ENCODE data around the gene CDYL.

Gene CDYL

DNA sequence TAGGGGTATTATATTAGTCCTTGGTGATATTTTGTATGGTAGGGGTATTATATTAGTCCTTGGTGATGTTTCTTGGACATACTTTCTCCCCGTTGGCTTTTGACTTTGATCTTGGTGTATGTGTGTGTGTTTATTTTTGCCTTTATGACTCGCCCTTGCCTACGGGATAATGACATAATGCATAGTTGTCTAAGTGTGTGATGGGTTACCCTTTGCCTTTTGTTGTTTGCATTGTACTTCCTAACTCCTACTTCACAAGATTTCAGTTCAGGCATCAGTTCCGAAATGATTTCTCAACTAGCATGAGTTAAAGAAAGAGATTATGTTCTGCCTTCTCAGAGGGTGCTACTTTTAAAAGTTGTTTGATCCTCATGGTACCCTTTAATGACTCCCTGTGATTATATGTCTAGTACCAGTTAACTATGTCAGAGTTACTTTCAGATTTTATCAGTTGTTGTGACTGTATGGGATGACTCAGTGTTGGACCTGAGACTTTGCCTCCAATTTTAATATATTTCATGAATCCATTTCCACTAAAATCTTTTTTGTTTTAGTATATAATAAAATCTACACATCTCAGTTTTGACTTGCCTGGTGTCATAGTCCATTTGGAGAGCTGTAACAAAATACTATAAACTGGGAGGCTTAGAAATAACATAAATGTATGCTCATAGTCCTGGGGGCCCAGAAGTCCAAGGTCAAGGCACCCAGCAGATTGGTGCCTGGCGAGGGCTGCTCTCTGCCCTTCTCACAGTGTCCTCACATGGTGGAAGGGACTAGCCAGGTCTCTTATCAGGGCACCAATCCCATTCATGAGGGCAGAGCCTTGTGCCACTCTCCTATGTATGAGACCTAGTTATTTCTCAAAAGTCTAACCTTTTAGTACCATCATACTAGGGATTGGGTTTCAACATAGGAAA is 34.1 kb downstream of the CDYL start:
- Histone ChIP-seq H3K9ac (ENCODE audit: low read length) (no peak overlapping the region), H3K4me3 (ENCODE audit: low read length) (no peak overlapping the region), H3K36me3 (ENCODE audit: control insufficient read depth, insufficient read depth, low read length) (no peaks in the 10 kb centered on the region), H3K27me3 (ENCODE audit: control insufficient read depth, insufficient read depth, low read length) (no peaks in the 10 kb centered on the region), H3K4me1 (ENCODE audit: control insufficient read depth, insufficient read depth, low read length) (peaks cover 6% of the 10 kb centered on the region), H3K9me3 (ENCODE audit: control insufficient read depth, low read length) (no peaks in the 10 kb centered on the region)

DNA sequence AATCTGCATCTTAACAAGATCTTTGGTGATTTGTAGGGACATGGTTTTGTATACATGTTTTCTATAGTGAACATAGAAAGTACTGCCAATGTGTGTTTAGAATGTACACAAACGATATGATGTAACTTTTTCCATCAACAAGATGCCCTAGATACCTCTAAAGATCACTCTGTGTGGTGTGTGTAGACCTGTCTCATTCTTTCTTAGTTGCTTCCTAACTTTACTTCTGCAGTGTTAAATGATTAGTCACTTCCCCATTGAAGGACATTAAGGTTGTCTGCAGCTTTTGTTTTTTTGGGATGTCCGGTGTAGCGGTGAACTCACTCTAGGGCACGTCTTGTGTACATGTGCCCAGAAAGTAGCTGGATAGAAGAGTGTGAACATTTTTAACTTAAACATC is 35.9 kb downstream of the CDYL start:
- Histone ChIP-seq H3K4me1 (ENCODE audit: control insufficient read depth, insufficient read depth, low read length) (peaks cover 6% of the 10 kb centered on the region), H3K4me3 (ENCODE audit: low read length) (no peak overlapping the region), H3K36me3 (ENCODE audit: control insufficient read depth, insufficient read depth, low read length) (no peaks in the 10 kb centered on the region), H3K9me3 (ENCODE audit: control insufficient read depth, low read length) (no peaks in the 10 kb centered on the region), H3K9ac (ENCODE audit: low read length) (no peak overlapping the region), H3K27me3 (ENCODE audit: control insufficient read depth, insufficient read depth, low read length) (no peaks in the 10 kb centered on the region)

GRCh38 chr6:4813055-4813454 is 36.9 kb downstream of the CDYL start:
- H3K36me3 ChIP-seq (ENCODE audit: control insufficient read depth, insufficient read depth, low read length), result no peaks in the 10 kb centered on the region
- no peak overlapping the region for H3K9ac ChIP-seq (ENCODE audit: low read length)
- H3K4me3 ChIP-seq (ENCODE audit: low read length), result no peak overlapping the region
- no peaks in the 10 kb centered on the region for H3K9me3 ChIP-seq (ENCODE audit: control insufficient read depth, low read length)
- H3K4me1 ChIP-seq (ENCODE audit: control insufficient read depth, insufficient read depth, low read length), result peaks cover 6% of the 10 kb centered on the region
- no peaks in the 10 kb centered on the region for H3K27me3 ChIP-seq (ENCODE audit: control insufficient read depth, insufficient read depth, low read length)

- Histone ChIP-seq H3K27me3 (ENCODE audit: control insufficient read depth, insufficient read depth, low read length) (no peaks in the 10 kb centered on the region), H3K36me3 (ENCODE audit: control insufficient read depth, insufficient read depth, low read length) (no peaks in the 10 kb centered on the region), H3K9me3 (ENCODE audit: control insufficient read depth, low read length) (no peaks in the 10 kb centered on the region), H3K4me3 (ENCODE audit: low read length) (no peak overlapping the region), H3K4me1 (ENCODE audit: control insufficient read depth, insufficient read depth, low read length) (peaks cover 6% of the 10 kb centered on the region), H3K9ac (ENCODE audit: low read length) (no peak overlapping the region)
These were observed 38.0 kb downstream of the CDYL start for GRCh38 chr6:4814212-4814611.

DNA sequence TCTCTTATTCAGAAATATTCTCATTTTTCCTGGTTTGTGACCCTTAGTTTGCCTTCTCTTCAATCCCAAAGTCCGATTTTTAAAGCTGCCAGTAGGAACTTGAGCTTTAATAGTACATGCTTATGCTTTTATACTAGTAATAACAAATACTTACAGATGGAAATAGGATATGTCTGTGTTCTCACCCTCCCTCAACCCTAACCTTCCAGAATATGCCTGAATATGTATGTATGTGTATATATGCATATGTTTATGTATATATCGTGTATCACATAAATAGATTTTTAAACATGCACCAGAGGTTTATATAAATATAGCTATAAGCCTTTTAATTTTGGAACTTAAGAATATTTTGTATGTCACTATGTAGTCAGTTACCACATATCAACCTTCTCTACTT is 38.8 kb downstream of the CDYL start:
- Histone ChIP-seq H3K4me1 (ENCODE audit: control insufficient read depth, insufficient read depth, low read length) (peaks cover 6% of the 10 kb centered on the region), H3K27me3 (ENCODE audit: control insufficient read depth, insufficient read depth, low read length) (no peaks in the 10 kb centered on the region), H3K9me3 (ENCODE audit: control insufficient read depth, low read length) (no peaks in the 10 kb centered on the region), H3K36me3 (ENCODE audit: control insufficient read depth, insufficient read depth, low read length) (no peaks in the 10 kb centered on the region), H3K4me3 (ENCODE audit: low read length) (no peak overlapping the region), H3K9ac (ENCODE audit: low read length) (no peak overlapping the region)

DNA sequence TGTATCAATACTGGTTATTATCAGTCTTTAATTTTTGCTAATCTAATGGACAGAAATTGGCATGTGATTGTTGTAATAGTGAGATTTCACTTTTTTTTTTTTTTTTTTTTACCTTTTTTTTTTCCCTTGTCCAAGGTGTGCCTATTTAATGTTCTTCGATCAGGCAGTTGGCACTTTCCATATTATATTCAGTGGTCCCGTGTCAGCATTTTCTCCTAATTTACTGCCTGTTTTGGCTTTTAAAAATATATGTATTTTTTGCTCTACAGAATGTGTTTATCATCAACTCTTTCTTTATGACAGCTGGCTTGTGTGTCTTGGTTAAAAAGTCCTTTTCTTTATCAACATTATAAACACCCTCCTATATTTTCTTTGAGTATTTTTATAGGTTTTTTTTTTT is 39.4 kb downstream of the CDYL start:
- no peak overlapping the region for H3K4me3 ChIP-seq (ENCODE audit: low read length)
- H3K4me1 ChIP-seq (ENCODE audit: control insufficient read depth, insufficient read depth, low read length), result peaks cover 4% of the 10 kb centered on the region

DNA sequence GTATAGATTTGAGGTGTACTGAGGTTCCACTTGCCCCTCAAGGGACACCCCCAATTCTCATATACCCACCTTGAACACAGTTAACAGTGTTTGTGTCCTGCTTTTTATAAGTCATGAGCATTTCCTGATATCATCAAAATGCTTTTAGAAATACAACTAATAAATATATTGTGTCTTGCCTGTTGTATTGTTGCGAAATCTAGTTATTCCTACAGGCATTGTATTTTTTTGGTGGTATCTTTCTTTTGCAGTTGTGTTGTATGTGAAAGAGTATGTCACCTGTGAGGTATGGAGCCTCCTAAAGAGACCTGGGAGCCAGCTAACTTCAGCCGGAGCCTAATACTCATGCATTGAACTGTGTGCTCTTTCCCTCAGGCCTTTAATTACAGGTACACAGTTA is 40.7 kb downstream of the CDYL start:
- H3K4me1 ChIP-seq (ENCODE audit: control insufficient read depth, insufficient read depth, low read length), result no peaks in the 10 kb centered on the region
- no peaks in the 10 kb centered on the region for H3K27me3 ChIP-seq (ENCODE audit: control insufficient read depth, insufficient read depth, low read length)
- no peak overlapping the region for H3K9ac ChIP-seq (ENCODE audit: low read length)
- no peak overlapping the region for H3K4me3 ChIP-seq (ENCODE audit: low read length)
- no peaks in the 10 kb centered on the region for H3K9me3 ChIP-seq (ENCODE audit: control insufficient read depth, low read length)
- no peaks in the 10 kb centered on the region for H3K36me3 ChIP-seq (ENCODE audit: control insufficient read depth, insufficient read depth, low read length)

More for the DNA sequence above, 39.4 kb downstream of the CDYL start:
- no peaks in the 10 kb centered on the region for H3K9me3 ChIP-seq (ENCODE audit: control insufficient read depth, low read length)
- H3K36me3 ChIP-seq (ENCODE audit: control insufficient read depth, insufficient read depth, low read length), result no peaks in the 10 kb centered on the region
- no peaks in the 10 kb centered on the region for H3K27me3 ChIP-seq (ENCODE audit: control insufficient read depth, insufficient read depth, low read length)
- no peak overlapping the region for H3K9ac ChIP-seq (ENCODE audit: low read length)

DNA sequence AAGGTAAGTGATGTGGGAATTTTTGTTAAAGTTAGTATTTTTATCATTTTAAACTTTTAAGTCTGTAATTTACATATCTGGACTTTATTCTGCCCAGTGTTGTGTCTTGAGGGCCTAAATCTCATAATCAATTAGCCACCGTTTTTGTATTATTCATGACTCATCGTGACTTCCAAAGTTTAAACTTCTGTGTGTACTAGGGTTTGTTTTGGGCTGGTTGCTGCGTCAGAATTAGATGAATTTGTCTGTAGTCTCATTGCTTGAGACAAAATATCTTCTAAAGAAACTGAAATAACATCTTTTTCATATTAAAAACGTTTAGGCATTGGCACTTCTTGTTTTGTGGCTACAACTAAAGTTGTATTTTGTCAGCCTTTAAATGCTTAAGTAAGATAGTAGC is 41.3 kb downstream of the CDYL start:
- H3K4me3 ChIP-seq (ENCODE audit: low read length), result no peak overlapping the region
- H3K27me3 ChIP-seq (ENCODE audit: control insufficient read depth, insufficient read depth, low read length), result no peaks in the 10 kb centered on the region
- H3K9ac ChIP-seq (ENCODE audit: low read length), result no peak overlapping the region
- H3K36me3 ChIP-seq (ENCODE audit: control insufficient read depth, insufficient read depth, low read length), result no peaks in the 10 kb centered on the region
- no peaks in the 10 kb centered on the region for H3K4me1 ChIP-seq (ENCODE audit: control insufficient read depth, insufficient read depth, low read length)
- H3K9me3 ChIP-seq (ENCODE audit: control insufficient read depth, low read length), result no peaks in the 10 kb centered on the region

DNA sequence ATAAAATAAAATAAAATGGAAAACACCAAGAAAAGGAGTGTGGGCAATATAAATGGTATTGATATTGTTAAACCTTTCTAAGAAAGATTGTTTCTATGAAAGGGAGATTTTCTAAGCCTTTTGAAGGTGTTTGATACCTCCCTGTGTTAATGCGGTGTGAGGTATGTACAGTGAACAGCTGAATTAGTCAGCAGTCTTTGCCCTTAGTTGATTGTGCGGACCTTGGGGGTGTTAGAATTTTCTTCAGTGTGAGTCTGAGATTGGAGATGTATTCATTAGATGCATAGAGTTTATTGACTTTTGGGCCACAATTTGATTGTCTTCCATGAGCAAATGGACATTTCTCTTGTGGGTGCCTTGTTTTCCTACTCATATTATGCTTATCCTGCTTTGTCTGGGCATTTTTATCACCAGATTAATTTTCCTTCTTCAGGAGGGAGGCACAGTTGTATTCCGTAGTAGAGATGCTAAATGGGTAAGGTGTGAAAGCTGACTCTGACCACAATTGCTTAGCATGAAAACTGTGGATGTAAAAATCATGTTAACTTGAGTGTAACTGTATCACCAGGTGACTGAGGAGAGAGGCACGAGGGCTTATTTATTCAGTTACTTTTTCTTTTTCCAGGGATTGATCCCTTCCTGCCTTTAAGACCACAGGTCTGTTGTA is 42.2 kb downstream of the CDYL start:
- Histone ChIP-seq H3K9me3 (ENCODE audit: control insufficient read depth, low read length) (no peaks in the 10 kb centered on the region), H3K4me1 (ENCODE audit: control insufficient read depth, insufficient read depth, low read length) (no peaks in the 10 kb centered on the region), H3K9ac (ENCODE audit: low read length) (no peak overlapping the region), H3K4me3 (ENCODE audit: low read length) (no peak overlapping the region), H3K36me3 (ENCODE audit: control insufficient read depth, insufficient read depth, low read length) (no peaks in the 10 kb centered on the region), H3K27me3 (ENCODE audit: control insufficient read depth, insufficient read depth, low read length) (no peaks in the 10 kb centered on the region)

DNA sequence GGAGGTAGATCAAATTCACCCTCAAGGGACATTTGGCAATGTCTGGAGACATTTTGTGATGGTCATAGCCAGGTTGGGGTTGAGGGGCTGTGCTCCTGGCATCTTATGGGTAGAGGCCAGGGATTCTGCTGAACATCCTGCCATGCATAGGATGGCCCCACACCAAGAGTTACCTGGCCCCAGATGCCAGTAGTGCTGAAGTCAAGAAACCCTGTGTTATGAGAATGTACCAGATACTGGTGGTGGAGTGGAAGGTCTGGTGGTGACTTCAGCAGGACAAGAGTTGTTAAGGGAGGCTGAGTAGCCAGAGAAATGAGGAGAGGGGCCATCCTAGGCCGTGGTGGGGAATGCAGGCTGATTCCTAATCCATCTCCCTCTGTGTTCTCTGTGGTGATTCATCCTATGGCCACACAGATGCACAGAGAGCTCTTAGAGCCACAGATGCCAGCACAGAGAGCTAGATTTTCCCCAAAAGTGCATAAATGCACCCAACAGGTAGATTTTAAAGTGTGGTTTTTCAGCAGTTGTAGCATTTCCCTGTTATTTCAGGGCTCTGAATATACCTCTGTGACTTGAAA is 43.6 kb downstream of the CDYL start:
- Histone ChIP-seq H3K9me3 (ENCODE audit: control insufficient read depth, low read length) (no peaks in the 10 kb centered on the region), H3K36me3 (ENCODE audit: control insufficient read depth, insufficient read depth, low read length) (no peaks in the 10 kb centered on the region), H3K27me3 (ENCODE audit: control insufficient read depth, insufficient read depth, low read length) (no peaks in the 10 kb centered on the region), H3K9ac (ENCODE audit: low read length) (no peak overlapping the region), H3K4me1 (ENCODE audit: control insufficient read depth, insufficient read depth, low read length) (no peaks in the 10 kb centered on the region), H3K4me3 (ENCODE audit: low read length) (no peak overlapping the region)

GRCh38 chr6:4820704-4821276 is 44.6 kb downstream of the CDYL start:
- H3K9me3 ChIP-seq (ENCODE audit: control insufficient read depth, low read length), result no peaks in the 10 kb centered on the region
- H3K36me3 ChIP-seq (ENCODE audit: control insufficient read depth, insufficient read depth, low read length), result no peaks in the 10 kb centered on the region
- no peak overlapping the region for H3K4me3 ChIP-seq (ENCODE audit: low read length)
- no peaks in the 10 kb centered on the region for H3K27me3 ChIP-seq (ENCODE audit: control insufficient read depth, insufficient read depth, low read length)
- H3K4me1 ChIP-seq (ENCODE audit: control insufficient read depth, insufficient read depth, low read length), result no peaks in the 10 kb centered on the region
- no peak overlapping the region for H3K9ac ChIP-seq (ENCODE audit: low read length)

DNA sequence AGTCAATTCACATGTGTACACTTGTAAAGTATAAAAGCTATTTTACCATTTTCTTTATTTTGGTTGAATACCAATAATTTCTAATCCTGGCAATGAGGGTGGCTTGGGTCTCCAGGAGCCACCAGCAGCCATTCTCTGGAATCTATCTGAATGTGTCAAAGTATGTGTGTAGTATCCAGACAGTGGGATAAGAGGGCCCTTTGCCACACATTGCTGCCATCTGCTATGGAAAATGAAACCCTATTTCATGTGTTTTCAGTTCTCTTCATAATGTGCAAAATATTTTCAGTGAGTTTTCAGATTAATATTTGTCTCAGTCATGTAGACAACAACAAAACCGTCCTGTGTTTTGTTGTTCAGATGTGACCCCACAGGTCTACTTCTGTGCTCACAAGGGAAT is 46.3 kb downstream of the CDYL start:
- Histone ChIP-seq H3K27me3 (ENCODE audit: control insufficient read depth, insufficient read depth, low read length) (no peaks in the 10 kb centered on the region), H3K36me3 (ENCODE audit: control insufficient read depth, insufficient read depth, low read length) (no peaks in the 10 kb centered on the region), H3K9me3 (ENCODE audit: control insufficient read depth, low read length) (no peaks in the 10 kb centered on the region), H3K9ac (ENCODE audit: low read length) (no peak overlapping the region), H3K4me3 (ENCODE audit: low read length) (no peak overlapping the region), H3K4me1 (ENCODE audit: control insufficient read depth, insufficient read depth, low read length) (no peaks in the 10 kb centered on the region)
